SIG-M5 (cell line): ENCODE results near the gene KLK2.
"Not testable (repeated sequence)": the region's sequence is repeated elsewhere in the genome, so short reads cannot be mapped to it uniquely, and the experiment has no call there.

ENCODE experiments used
- DNase-seq: peaks from one replicate; lab custom pipeline; 2025; lab: John Stamatoyannopoulos, UW

The KLK2 gene

DNA sequence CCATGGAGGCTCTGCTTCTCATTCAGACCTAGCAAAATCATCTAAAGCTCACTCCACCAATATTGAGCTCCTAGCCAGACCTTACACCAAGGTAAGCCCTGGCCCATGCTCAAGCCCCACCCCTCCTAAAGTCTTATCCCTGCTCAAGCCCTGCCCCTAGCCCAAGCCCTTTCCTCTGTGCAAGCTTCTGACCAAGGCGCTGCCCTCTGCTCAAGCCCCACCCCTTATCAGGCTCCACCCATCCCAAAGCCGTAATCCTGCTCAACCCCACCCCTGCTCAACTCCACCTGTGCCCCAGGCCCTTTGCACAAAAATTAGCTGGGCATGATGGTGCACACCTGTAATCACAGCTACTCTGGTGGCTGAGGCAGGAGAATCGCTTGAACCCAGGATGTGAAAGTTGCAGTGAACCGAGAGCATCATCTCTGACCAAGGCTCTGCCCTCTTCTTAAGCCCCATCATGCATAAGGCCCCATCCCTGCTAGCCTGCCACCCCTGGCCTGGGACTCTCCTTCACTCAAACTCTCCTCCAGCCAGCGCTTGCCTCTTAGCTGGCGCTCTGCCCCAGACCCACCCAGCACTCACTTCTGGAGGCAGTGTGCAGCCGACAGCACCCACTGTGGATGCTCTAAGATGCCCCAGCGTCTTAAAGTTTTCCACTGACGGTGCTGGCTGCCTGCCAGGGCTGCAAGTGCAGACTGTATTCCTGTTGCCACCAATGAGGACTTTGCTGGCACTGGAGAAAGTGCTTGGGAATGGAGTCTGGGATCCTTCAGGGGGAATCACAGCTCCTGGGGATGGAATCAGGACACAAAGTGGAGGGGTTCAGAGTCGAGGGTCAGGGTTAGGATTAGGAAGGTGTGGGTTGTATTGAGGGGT, 21.5 kb downstream of the KLK2 start:
- no peak for DNase-seq

DNA sequence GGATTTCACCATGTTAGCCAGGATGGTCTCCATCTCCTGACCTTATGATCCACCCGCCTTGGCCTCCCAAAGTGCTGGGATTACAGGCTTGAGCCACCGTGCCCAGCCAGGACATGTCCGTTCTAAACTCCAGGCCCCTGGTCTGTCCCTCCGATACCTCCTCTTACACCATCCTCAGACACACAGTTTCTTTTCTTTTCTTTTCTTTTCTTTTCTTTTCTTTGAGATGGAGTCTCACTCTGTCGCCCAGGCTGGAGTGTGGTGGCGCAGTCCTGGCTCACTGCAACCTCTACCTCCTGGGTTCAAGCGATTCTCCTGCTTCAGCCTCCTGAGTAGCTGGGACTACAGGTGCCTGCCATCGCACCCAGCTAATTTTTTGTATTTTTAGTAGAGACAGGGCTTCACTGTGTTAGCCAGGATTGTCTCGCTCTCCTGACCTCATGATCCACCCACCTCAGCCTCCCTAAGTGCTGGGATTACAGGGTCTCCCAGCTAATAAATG, 22.9 kb downstream of the KLK2 start:
- not testable (repeated sequence) for DNase-seq

DNA sequence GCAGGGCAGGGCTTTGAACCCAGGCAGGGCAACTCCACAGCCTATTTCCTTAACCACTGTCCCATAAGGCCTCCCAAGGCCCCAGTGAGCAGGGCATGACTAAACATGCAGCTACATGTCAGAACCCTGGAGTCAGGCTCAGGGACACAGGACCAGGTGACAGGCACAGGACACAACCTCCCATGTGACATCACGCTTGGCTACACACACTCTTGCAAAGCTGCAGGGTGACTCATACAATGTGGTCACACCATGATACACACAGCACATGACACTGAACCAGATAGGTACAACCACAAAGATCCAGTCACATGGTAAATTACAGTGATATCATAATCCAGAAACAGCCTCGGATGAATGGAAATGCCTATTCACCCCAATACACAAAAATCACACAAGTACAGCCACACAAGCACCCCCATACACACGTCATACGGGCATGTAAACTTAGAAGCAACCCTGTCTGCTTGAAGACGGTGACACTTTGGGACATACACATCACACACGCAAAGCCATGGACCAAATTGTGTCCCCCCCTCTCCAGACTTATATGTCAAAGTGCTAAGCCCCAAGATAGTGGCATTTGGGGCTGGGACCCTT, 23.5 kb downstream of the KLK2 start:
- no peak for DNase-seq

DNA sequence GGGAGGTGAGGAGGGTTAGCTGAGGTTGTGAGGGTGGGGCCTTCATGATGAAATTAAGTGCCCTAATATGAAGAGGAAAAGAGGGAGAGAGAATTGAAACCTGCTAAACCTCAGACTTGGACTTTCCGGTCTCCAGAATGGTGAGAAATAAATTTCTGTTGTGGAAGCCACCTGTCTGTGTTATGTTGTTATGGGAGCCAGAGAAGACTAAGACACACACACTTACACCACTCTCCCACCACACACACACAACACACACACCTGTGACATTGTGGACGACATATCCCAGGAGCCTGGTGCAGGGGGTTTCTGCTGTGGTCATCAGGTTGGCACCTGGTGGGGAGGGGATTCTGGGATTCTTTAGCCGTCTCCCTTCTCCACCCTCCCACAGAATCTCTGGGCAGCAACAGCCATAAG, 24.0 kb downstream of the KLK2 start:
- no peak for DNase-seq

DNA sequence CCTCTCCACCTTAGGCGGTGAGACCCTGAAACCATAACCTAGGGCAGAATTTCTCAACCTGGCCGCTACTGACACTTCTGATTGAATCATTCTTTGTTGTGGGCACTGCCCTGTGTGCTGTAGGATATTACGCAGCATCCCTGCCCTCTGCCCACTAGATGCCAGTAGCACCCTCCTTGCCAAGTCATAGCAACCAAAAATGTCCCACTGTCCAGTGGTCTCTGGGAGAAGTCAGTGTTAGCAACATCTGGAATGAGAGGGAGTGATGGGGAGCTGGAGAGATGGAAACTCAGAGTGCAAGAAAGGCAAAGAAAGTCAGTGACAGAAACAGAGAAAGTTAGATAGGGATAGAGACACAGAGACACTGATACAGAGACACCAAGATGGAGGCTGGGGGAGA, 24.4 kb downstream of the KLK2 start:
- no peak for DNase-seq

DNA sequence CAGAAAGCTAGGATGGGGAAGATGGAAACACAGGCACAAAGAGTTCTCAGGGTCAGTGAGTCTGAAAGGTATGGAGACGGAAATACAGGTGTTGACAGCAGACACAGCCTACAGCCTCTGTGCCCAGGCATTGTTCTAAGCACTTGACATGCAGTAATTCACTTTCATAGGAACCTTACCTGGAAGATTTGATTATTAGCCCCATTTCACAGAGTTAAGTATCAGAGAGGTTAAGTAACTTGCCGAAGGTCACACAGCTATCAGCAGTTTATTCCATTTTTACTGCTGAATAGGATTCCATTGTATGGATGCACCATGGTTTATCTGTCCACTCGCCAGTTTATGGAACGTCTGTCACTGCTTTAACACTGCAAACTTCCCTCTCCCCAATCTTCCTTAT, 24.8 kb downstream of the KLK2 start:
- no peak for DNase-seq

DNA sequence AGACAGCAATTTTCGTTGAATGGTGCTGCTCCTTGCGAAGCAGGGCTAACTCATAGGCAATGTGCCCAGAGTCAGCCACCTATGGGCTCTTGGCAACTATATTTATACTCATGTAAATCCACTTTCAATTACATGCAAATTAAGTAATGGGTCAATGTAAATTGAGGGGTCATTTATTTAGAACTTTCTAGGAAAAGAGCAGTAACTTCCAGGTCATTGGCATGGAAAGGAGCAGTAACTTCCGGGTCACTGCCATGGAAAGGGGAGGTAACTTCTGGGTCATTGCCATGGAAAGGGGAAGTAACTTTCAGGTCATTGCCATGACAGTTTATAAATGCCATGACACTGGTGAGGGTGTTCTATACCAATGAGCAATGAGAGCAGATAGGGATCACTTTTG, 26.3 kb downstream of the KLK2 start:
- no peak for DNase-seq

DNA sequence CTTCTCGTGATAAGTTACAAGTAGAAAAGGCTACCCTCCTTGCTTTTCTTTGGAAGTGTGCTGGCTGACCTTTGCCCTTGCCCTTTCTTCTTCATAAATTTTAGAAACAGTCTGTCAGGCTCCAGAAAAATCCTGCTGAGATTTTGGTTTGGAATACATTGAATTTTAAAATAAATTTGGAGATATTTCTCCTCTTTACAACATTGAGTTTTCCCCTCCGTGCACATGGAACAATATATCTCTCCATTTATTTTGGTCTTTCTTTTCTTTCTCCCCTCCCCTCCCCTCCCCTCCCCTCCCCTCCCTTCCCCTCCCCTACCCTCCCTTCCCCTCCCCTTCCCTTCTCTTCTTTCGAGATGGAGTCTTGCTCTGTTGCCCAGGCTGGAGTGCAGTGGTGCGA, 29.4 kb downstream of the KLK2 start:
- DNase-seq: no peak

DNA sequence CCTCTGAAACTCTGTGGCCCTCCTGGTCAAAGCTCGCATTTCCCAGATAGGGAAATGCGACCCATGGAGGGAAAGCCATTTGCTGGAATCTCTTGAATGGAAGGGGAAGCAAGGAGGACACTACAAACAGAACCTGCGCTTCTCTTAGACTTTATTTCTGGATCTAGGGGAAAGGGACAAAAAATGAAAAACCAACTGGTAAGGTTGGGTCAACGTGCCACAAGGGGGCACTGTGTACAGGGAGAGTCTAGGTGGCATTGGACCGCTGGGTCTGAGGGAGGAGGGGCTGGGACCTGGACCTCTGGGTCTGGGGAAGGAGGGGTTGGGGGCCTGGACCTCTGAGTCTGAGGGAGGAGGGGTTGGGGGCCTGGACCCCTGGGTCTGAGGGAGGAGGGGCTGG, 33.0 kb downstream of the KLK2 start:
- no peak for DNase-seq

DNA sequence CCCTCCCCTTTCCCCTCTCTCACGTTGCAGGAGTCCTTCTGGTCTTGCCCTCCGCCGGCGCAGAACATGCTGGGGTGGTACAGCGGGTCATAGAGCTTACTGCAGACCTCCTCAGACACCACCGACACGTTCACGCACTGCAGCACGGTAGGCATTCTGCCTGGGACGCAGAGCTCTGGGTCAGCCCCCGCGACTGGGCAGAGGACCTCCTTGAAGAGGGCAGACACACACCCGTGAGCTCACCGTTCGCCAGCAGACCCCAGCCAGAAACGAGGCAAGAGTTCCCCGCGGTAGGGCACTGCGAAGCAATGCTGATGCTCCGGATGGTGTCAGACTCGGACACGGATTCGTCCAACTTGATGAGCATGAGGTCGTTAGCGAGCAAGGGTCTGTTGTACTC, 35.1 kb downstream of the KLK2 start:
- DNase-seq: no peak

DNA sequence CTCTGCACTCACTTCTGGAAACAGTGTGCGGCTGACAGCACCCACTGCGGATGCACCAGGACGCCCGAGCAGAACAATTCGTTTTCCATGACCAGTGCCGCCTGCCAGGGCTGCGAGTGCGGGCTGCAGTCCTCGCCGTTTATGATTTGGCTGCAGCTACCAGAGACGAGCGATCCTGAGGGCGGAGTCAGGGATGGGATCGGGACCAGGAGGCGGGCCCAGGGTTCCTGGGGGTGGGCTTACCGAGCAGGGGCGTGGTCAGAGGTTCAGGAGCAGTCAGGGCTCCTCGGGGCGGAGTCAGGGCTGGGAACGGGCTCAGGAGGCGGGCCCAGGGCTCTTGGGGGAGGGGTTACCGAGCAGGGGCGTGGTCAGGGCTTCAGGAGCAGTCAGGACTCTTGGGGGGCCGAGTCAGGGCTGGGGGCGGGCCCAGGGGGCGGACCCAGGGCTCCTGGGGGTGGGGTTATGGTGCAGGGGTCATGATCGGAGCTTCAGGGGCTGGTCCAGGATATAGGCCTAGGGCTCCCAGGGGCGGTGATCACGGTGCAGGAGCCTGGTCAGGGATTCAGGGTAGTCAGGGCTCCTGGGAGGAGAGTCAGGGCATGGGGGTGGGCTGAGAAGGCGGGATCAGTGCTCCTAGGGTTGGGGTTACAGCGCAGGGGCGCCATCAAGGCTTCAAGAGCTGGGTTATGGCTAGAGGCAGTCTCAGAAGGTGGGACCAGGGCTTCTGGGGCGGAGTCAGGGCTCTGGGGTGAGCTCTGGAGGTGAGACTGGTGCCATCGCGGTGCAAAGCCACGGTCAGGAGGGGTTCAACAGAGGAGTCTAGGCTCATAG, 36.2 kb downstream of the KLK2 start:
- DNase-seq: no peak

DNA sequence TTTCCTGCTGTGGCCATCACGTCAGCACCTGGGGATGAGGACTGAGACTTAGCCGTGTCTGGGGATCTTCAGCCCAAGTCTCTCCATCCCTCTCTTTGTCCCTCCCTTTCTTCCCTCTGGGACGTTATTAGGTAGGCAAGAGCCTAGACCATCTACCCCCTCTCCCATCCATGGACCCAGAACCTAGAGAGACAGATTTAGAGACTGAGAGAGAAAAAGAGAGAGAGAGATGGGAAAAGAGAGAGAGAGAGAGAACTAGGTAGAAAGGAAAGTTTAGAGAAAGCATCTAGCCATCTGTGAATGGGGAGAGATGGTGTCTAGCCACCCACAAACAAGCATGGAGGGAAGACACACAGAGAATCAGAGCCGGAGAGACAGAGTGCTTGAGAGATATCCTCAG, 37.5 kb downstream of the KLK2 start:
- DNase-seq: no peak

DNA sequence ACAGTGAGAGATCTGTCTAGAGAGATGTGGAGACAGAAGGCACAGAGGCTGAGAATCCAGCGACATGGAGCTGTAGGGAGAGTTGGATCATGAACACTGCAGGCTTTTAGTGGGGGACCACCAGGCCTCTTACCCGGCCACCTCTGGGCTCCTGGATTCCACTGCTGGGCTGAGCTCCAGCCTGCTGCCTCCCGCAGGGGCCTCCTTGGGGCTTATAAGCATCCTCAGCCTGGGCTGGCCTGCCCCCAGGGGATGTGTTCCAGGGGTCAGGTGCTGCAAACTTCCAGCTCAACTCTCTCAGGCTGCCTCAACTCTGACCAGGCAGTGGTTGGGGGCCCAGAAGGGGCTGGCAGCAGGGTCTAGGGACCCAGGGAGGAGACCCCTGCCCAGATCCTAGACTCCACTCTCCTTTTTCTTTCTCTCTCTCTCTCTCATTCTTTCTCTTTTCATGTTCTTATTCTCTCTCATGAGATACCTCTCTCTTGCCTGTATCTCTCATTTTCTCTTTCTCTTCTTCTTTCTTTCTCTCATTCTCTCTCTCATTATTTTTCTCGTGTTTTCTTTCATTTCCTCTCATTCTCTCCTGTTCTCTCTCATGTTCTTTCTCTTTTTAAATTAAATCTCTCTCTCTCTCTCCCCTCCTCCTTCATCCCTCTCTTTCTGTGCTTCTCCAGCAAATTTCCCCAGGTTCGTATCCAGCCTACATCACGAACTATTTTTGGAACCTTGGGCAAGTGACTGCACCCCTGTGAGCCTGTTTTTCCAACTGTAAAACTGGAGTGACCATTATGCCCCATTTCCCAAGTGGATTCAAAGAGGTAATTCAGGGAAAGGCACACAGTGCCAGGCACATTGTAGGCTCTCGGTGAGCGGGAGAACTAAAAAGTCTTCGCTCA, 38.2 kb downstream of the KLK2 start, which contains the start of gene KLK4:
TSS of gene KLK4 (minus strand) at position 190 of the 896 bp plus-strand sequence. CDS start 657 bp downstream, outside the sequence.
- DNase-seq: no peak

DNA sequence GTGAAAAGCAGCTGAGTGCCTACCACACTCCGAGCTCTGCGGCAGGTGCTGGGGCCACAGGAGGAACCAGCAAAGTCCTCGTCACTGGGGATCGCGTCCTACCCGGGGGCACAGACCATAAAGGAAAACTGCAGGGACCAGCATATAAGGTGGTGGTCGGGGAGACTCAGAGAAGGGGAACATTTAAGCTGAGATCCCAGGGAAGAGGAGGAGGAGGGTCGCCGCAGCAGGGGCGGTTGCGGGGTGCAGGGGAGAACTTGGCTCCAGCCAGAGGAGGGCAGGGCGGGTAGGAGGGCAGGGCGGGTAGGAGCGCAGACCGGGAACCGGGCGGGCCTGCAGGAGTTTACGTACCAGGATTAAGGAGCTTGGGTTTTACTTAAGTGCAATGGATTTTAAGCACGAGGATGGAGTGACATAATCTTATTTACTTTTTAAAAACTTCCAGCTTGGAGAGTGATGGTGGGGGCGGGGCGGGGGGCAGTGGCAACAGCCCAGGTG, 38.9 kb downstream of the KLK2 start:
- no peak for DNase-seq

DNA sequence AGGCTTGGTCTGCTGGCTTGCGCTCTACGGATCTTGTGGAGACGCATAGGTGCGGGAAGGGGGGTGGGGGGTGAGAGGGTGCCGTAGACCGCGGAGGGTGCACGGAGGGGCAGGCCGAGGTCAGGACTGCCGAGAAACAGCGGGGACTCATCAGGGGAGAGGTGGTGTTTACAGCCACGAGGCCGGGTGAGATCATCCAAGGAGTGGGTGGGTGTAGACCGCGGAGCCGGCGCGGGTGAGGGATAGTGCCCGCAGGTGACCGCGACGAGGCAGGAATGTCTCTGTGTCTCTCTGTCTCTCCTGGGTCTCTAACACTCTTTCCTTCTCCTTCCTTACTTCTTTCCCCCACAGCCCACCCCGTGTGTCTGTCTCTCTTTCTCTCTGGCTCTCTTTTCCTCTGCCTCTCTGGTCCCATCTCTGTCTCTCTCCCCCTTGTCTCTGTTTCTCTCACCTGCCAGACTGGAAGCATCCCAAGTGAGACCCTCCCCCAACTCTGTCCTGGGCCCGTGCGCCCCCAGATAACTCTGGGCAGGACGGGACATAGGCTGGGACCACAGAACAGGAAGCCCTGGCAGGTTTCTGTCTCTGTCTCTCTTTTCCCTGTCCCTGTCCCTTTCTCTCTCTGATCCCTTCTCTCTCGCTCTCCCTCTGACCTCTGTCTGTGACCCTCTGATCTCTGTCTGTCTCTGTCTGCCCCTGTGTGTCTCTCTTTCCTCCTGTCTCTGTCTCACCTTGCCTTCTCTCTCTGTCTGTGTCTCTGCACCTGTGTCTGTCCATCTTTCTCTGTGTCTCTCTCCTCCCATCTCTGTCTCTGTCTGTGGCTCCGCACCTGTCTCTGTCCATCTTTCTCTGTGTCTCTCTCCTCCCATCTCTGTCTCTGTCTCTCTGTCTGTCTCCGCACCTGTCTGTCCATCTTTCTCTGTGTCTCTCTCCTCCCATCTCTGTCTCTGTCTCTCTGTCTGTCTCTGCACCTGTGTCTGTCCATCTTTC, 39.8 kb downstream of the KLK2 start:
- no peak for DNase-seq

DNA sequence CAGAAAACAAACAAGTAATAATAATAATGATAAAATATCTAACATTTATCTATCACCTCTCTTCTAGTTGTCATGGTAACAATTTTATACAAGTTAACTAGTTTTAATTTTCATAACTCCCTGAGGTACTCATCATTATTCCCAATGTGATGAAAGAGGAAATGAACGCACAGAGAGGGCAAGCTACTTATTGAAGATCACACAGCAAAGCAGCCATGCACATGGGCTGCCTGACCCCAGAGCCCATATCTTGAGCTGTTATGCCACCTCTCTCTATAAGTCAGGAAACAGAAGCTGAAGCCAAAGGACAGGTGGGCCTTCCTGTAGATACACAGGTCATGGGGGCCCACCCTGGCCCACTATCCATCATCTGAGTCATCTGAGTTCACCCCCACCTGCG, 42.8 kb downstream of the KLK2 start:
- no peak for DNase-seq

DNA sequence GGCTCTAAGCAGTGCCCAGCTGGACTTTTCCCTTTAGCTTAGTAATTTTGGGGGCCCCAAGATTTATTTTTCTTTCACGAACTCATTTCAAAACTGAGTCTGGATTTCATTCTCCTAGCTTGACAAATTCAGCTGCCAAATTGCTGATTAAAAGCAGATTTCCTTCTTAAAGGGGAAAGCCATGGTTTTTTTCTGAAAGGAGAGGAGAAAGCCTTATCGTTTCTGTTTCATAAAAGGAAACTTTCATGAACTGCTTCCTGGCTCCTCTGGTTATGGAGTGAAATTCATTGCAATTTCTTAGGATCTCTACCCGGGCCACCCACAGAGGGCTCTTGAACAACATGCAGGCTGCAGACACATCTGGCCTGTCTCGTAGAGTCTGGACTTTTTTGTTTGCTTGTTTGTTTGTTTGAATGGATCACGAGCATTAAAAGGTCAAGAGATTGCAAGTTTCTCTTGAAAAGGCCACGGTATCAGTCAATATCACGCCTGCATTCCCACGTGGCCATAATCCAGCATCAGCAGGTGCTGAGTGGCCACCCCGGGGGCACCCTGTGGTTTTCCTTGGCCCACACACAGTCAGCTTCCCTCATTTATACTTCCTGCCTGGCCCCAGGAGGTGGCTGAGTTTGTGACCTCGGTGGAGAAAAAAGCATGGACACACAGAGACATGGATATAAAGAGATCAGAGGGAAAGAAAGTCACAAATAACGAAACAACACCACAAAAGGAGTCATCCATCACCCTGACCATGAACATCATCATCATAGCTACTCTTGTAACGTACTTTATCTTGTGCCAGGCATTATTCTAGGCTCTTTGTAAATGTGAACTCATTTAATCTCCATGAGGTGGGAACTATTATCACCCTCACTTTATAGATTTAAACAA, 48.4 kb downstream of the KLK2 start:
- no peak for DNase-seq

DNA sequence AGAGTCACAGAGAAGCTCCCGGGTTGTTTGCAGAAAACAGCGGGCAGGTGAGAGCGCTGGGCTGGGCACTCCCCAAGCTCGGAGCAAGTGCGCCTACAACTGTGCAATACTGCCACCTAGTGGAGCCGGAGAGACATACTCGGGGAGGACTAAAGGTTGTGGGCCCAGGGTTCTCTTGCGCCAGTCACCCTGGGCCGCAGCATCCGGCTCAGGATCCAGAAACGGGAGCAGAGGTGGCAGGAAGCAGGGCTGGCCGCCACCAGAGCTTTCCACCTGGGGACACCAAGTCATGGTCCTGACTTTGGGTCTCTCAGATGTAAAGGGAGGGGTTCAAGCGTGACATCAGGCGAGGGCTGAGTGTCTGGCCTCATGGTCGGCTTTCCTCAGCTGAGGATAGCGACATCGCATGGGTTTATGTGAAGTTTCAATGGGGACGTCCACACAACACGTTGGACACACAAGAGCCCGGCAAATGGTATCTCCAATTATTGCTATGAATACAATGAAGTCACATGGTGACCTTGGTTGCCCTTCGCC, 49.1 kb downstream of the KLK2 start:
- DNase-seq: no peak

DNA sequence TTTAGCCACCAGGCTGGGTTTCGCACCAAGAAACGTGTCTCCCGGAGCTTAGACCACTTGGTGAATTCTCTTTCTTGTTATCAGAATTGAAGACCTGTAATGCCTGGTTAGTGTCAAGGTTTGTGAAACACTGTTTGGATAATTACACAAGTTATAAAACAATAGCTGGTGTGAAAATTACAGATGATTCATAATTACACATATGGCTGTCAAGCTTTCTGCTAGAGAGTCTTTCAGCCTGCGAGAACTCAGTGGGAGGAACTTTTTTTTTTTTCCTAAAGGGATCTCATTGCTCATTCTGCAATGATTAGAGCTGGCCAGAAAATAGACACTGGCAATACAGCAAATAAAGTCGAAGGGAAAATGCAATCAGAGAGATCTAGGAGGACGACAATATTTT, 51.3 kb downstream of the KLK2 start:
- DNase-seq: no peak
